GM12873 (cell line): ENCODE measurements around the gene CEP120.

Experiments
- TF ChIP-seq, protein P1 (sequence below): IDR thresholded peaks from 2 replicates; pipeline ENCODE4 v1.5.1; 2012; ENCODE audit warnings: low read depth, mild to moderate bottlenecking, moderate library complexity, low read length, control low read depth; ENCODE audit not compliant: insufficient read depth; ENCODE audit errors: missing control alignments

The CEP120 gene

DNA sequence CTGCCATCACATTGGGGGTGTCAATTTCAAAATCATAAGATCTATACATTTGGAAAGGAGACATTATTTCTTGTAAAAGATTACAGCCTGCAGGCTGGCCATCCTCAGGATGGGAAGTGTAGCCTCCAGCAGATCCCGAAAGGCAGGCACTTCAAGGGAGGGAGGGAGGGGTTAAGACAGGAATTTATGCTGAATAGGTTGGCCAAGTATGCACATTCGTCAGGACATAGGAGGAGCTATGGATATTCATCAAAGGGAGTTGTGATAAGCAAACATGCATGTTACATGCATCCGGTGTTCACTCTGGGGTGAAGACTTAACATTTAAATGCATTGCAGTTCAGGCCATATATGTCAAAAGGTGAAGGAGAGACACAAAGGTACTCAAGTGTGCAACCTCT lies 119.4 kb downstream of the CEP120 start:
- TF ChIP-seq, protein P1, sequence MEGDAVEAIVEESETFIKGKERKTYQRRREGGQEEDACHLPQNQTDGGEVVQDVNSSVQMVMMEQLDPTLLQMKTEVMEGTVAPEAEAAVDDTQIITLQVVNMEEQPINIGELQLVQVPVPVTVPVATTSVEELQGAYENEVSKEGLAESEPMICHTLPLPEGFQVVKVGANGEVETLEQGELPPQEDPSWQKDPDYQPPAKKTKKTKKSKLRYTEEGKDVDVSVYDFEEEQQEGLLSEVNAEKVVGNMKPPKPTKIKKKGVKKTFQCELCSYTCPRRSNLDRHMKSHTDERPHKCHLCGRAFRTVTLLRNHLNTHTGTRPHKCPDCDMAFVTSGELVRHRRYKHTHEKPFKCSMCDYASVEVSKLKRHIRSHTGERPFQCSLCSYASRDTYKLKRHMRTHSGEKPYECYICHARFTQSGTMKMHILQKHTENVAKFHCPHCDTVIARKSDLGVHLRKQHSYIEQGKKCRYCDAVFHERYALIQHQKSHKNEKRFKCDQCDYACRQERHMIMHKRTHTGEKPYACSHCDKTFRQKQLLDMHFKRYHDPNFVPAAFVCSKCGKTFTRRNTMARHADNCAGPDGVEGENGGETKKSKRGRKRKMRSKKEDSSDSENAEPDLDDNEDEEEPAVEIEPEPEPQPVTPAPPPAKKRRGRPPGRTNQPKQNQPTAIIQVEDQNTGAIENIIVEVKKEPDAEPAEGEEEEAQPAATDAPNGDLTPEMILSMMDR: no peak

DNA sequence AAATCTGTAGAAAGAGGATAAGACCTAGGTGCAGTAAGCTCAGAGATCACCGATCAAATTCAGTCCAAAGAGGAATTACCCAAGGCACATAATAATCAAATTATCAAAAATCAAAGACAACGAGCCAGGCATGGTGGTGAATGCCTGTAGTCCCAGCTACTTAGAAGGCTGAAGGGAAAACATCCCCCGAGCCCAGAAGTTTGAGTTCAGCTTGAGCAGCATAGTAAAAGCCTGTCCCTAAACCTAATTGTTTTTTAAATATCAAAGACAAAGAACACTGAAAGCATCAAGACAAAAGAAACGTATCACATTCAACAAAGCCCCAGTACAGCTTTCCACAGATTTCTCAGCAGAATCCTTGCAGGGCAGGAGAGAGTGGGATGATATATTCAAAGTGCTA lies 122.9 kb downstream of the CEP120 start:
- TF ChIP-seq, protein P1: no peak

DNA sequence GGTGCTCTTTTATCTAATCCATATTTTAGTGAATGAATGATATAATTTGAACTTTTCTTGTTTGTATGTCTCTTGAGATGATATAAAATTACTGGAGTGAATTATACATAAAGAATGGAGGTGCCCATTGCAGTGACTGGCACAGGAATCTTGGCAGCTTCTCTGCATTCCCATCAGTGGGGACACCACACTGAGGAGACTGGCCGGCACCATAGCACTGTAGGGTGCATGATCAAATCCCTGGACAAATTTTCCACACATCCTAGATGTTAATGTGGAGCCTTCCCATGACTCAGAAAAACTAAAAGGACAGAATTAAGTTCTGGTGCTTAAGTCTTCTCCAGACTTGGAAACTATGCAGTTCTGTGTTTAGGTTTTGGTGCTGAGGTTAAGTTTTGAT lies 124.1 kb downstream of the CEP120 start:
- TF ChIP-seq, protein P1: no peak

DNA sequence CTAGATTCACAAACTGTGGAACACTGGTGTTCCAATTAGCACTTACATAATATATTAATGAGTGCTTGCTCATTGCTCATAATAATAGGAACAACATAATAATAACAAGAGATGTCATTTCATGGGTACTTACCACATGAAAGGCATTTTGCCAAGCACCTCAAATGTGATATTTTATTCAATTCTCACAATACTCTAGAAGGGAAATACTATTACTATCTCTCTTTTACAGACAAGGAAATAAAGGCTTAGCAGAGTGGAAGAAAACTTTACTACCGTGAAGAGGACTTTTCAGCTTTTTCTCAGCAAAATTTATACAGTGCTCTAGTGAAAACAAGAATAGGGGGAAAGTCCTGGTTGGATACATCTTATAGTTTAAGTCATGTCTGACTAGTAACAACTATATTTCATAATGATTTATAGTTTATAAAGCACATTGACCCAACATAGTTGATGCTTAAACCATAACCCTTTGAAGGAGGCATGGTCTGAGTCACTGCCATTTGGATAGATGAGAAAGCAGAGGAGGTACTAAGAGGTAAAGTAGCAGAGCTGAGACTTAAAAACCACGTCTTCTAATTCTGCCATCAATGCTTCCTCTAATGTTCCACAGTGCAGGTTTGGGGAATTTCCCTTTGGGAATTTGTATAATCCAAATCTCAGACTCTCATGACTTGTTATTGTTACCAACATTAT lies 124.7 kb downstream of the CEP120 start:
- TF ChIP-seq, protein P1: no peak

DNA sequence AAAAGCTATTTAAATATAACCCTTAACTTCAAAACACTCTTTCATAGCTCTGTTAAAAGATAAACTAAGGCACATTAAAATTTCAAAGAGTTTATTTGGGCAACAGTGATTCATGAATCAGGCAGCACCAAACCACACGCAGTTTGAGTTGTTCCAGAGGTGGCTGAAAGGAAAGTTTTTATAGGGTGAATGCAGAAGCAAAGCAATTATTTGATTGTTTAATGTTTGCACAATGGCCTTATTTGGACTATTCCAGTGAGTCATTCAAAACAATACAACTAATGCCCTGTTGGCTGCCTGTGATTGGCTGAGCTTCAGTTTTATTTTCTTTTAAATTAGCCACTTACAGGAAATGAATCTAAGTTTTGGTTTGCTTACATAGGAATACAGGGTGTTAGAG lies 125.3 kb downstream of the CEP120 start:
- TF ChIP-seq, protein P1: no peak

DNA sequence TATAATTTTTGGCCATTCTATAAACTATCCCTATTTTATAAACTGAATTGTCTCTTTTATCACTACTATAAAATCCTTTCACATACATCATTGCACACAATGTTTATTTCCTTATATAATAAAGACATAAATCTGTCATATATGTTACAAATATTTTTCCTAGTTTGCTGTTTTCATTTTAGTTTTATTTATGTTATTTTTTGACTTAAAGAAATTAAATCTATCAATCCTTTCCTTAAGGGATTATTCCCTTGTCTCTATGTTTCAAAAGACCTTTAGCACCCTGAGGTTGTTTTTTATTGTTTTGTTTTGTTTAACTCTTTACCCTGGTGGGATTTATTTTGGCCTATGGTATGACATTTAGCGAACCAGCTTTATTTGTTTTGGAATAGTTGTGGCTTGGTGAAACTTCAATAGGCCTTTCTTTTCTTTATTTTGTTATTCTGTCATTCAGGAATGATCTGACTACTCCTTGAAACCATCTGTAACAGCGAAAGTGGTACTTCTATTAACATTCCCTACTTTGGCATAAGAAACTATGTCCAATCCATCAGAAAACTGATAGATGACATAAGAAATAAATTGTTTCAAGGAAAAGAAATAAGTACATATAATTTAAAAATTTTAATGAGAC lies 125.9 kb downstream of the CEP120 start:
- TF ChIP-seq, protein P1: no peak
